ENCODE data around the gene KCNC4. TPM values are rescaled to one million over a fixed set of nuclear protein-coding genes. Genes with fewer than 3 reads are reported as not detected.

The KCNC4 gene
- 2.6 and 6.5 TPM in 2 replicates for total RNA-seq

GRCh38 chr1:110209715-110210603 lies at the start of gene KCNC4:
Gene KCNC4, plus strand, starts transcription at chr1:110210314. Its CDS starts 1,186 bp downstream, at chr1:110211500.

Small RNA genes within 50 kb of the gene (small RNA-seq; reads per million reads assigned to genes)
- gene AL137790.1 = not detected

Other genes with a start within 250 kb of the KCNC4 start
- gene AHCYL1, start 225.5 kb upstream of the KCNC4 start, total RNA-seq = 39.8 and 50.0 TPM in 2 replicates
- gene STRIP1, start 175.7 kb upstream of the KCNC4 start, total RNA-seq = 46.4 and 53.3 TPM in 2 replicates
- gene ALX3, start 139.6 kb upstream of the KCNC4 start, total RNA-seq = not detected in 2 replicates
- gene UBL4B, start 97.9 kb upstream of the KCNC4 start, total RNA-seq = not detected in 2 replicates
- gene SLC6A17, start 59.8 kb upstream of the KCNC4 start, total RNA-seq = under 0.01 and 0.76 TPM in 2 replicates
- 44.7 and 45.4 TPM in 2 replicates for gene RBM15, start 129.1 kb downstream of the KCNC4 start, total RNA-seq
- gene SLC16A4, start 180.7 kb downstream of the KCNC4 start, total RNA-seq = 1.4 and 1.6 TPM in 2 replicates
- gene LAMTOR5, start 197.4 kb downstream of the KCNC4 start, total RNA-seq = 60.1 and 71.6 TPM in 2 replicates
- not detected in 2 replicates for gene PROK1, start 240.8 kb downstream of the KCNC4 start, total RNA-seq